Lower leg skin (tissue), 3 donors: Measurements from ENCODE around the gene ASXL2.

Source experiments
- POLR2A ChIP-seq, 2 donors: fragments of 450-650 bp; IDR thresholded peaks; one replicate each; pipeline ENCODE4 v1.6.1; 2016 to 2017; ENCODE audit warnings: antibody characterized with exemption in 2 of 2, mild to moderate bottlenecking in 1 of 2, moderate library complexity in 1 of 2
- TF ChIP-seq, protein P1 (sequence below), 3 donors: fragments of 450-650 bp; IDR thresholded peaks; one replicate each; pipeline ENCODE4 v1.5.1; 2016; ENCODE audit warnings: antibody characterized with exemption in 3 of 3, mild to moderate bottlenecking in 3 of 3, moderate library complexity in 2 of 3

DNA sequence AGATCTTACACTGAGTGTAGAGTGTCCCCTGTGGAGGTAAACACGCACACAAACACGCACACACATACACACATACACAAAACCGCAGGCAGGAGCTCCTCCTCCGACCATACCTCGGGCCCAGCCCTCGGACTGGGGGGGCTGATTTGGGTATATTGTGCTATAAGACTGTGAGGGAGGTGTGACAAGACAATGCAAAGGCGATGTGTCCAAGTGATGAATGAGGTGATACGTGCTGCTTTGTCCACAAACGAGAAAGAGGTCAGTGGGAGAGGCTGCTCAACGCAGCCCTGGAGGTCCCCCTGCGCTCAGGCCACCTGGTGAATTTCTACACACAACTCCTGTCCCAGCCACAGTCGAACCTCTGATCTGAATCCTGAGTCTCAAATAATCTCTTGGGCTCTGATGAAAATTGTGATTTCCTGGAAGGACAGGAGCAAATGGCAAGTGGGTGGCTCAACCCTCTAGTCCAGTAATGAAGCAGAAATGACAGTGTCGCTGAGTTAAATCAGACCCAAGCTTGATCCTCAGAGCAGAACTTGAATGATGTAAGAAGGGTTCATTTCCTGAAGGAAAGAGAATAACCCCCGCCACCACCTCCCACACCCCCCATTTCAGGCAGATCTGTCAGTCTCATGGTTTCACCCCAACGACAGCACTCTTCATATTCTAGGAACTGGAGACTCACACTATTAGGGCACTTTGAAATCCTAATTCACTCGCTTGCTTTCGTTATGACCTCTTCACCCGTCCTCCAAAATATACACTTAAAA, 48.9 kb upstream of the ASXL2 start:
- TF ChIP-seq POLR2A (IDR thresholded peaks at IDR 0.05) = no peak
- TF ChIP-seq, protein P1, sequence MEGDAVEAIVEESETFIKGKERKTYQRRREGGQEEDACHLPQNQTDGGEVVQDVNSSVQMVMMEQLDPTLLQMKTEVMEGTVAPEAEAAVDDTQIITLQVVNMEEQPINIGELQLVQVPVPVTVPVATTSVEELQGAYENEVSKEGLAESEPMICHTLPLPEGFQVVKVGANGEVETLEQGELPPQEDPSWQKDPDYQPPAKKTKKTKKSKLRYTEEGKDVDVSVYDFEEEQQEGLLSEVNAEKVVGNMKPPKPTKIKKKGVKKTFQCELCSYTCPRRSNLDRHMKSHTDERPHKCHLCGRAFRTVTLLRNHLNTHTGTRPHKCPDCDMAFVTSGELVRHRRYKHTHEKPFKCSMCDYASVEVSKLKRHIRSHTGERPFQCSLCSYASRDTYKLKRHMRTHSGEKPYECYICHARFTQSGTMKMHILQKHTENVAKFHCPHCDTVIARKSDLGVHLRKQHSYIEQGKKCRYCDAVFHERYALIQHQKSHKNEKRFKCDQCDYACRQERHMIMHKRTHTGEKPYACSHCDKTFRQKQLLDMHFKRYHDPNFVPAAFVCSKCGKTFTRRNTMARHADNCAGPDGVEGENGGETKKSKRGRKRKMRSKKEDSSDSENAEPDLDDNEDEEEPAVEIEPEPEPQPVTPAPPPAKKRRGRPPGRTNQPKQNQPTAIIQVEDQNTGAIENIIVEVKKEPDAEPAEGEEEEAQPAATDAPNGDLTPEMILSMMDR (IDR thresholded peaks at IDR 0.05) = no peak
